ENCODE measurements around the gene ADD3.

ADD3 gene

GRCh38 chr10:110151971-110152370 lies 144.2 kb downstream of the ADD3 start:
- Histone ChIP-seq H3K4me1 (peaks cover 34% of the 10 kb centered on the region), H3K27ac (no peak overlapping the region), H3K9me3 (no peaks in the 10 kb centered on the region), H3K9ac (no peak overlapping the region), H3K27me3 (peaks cover 16% of the 10 kb centered on the region; the same call in 1 of the 2 replicates), H3K4me2 (no peak overlapping the region), H3K36me3 (no peaks in the 10 kb centered on the region), H4K20me1 (peaks cover 37% of the 10 kb centered on the region), H3K4me3 (no peak overlapping the region)
- no peak for TF ChIP-seq Cebpa-rat (IDR thresholded peaks at IDR 0.05)

GRCh38 chr10:110153396-110153795 lies 145.6 kb downstream of the ADD3 start:
- no peak for TF ChIP-seq Cebpa-rat (IDR thresholded peaks at IDR 0.05)
- H3K4me1 ChIP-seq: peaks cover 49% of the 10 kb centered on the region
- no peaks in the 10 kb centered on the region for H3K9me3 ChIP-seq
- no peak overlapping the region for H3K4me3 ChIP-seq
- H3K9ac ChIP-seq: no peak overlapping the region
- H4K20me1 ChIP-seq: peaks cover 51% of the 10 kb centered on the region
- H3K4me2 ChIP-seq: peak overlapping the region; percentile 65
- peaks cover 27% of the 10 kb centered on the region for H3K27me3 ChIP-seq
- H3K36me3 ChIP-seq: no peaks in the 10 kb centered on the region
- no peak overlapping the region for H3K27ac ChIP-seq

GRCh38 chr10:110156046-110156445 lies 148.3 kb downstream of the ADD3 start:
- H3K27ac ChIP-seq: no peak overlapping the region
- H3K4me1 ChIP-seq: peaks cover 50% of the 10 kb centered on the region
- H4K20me1 ChIP-seq: peaks cover 49% of the 10 kb centered on the region
- H3K9me3 ChIP-seq: no peaks in the 10 kb centered on the region
- H3K4me2 ChIP-seq: peak overlapping the region; percentile 88
- H3K9ac ChIP-seq: no peak overlapping the region
- no peak for TF ChIP-seq Cebpa-rat (IDR thresholded peaks at IDR 0.05)
- peaks cover 37% of the 10 kb centered on the region for H3K27me3 ChIP-seq
- no peak overlapping the region for H3K4me3 ChIP-seq
- H3K36me3 ChIP-seq: no peaks in the 10 kb centered on the region

- H3K4me1 ChIP-seq: peaks cover 47% of the 10 kb centered on the region
- peak overlapping the region; percentile 88; the same call in 1 of the 2 replicates for H3K4me2 ChIP-seq
- H3K27me3 ChIP-seq: peaks cover 30% of the 10 kb centered on the region
- H3K9me3 ChIP-seq: no peaks in the 10 kb centered on the region
- H3K36me3 ChIP-seq: no peaks in the 10 kb centered on the region
- H3K4me3 ChIP-seq: no peak overlapping the region
- H4K20me1 ChIP-seq: peaks cover 35% of the 10 kb centered on the region
- no peak for TF ChIP-seq Cebpa-rat (IDR thresholded peaks at IDR 0.05)
- H3K9ac ChIP-seq: no peak overlapping the region
- H3K27ac ChIP-seq: no peak overlapping the region
Measured at GRCh38 chr10:110158051-110159005, 150.5 kb downstream of the ADD3 start.

- Histone ChIP-seq H4K20me1 (peaks cover 36% of the 10 kb centered on the region), H3K27me3 (peaks cover 32% of the 10 kb centered on the region), H3K9ac (no peak overlapping the region), H3K36me3 (no peaks in the 10 kb centered on the region), H3K9me3 (no peaks in the 10 kb centered on the region), H3K4me1 (peaks cover 37% of the 10 kb centered on the region), H3K4me3 (no peak overlapping the region), H3K4me2 (no peak overlapping the region), H3K27ac (no peak overlapping the region)
- TF ChIP-seq Cebpa-rat (IDR thresholded peaks at IDR 0.05): no peak
Measured at GRCh38 chr10:110160081-110160480, 152.3 kb downstream of the ADD3 start.

- H3K9me3 ChIP-seq: no peaks in the 10 kb centered on the region
- peaks cover 32% of the 10 kb centered on the region for H3K27me3 ChIP-seq
- H3K4me3 ChIP-seq: no peak overlapping the region
- H3K9ac ChIP-seq: no peak overlapping the region
- peaks cover 37% of the 10 kb centered on the region for H3K4me1 ChIP-seq
- no peak for TF ChIP-seq Cebpa-rat (IDR thresholded peaks at IDR 0.05)
- peaks cover 36% of the 10 kb centered on the region for H4K20me1 ChIP-seq
- H3K4me2 ChIP-seq: no peak overlapping the region
- no peak overlapping the region for H3K27ac ChIP-seq
- H3K36me3 ChIP-seq: no peaks in the 10 kb centered on the region
Measured at GRCh38 chr10:110160522-110160921, 152.7 kb downstream of the ADD3 start.

GRCh38 chr10:110162741-110163145 lies 155.0 kb downstream of the ADD3 start:
- TF ChIP-seq Cebpa-rat (IDR thresholded peaks at IDR 0.05): no peak
- Histone ChIP-seq H3K9ac (no peak overlapping the region), H3K36me3 (no peaks in the 10 kb centered on the region), H3K27me3 (peaks cover 27% of the 10 kb centered on the region), H3K27ac (no peak overlapping the region), H3K4me1 (peaks cover 17% of the 10 kb centered on the region), H3K4me2 (peak overlapping the region; percentile 45), H4K20me1 (peaks cover 17% of the 10 kb centered on the region), H3K4me3 (no peak overlapping the region), H3K9me3 (no peaks in the 10 kb centered on the region)

GRCh38 chr10:110163192-110163773 lies 155.5 kb downstream of the ADD3 start:
- Histone ChIP-seq H3K4me1 (peaks cover 17% of the 10 kb centered on the region), H4K20me1 (peaks cover 11% of the 10 kb centered on the region), H3K4me3 (no peak overlapping the region), H3K27ac (no peak overlapping the region), H3K9ac (no peak overlapping the region), H3K36me3 (no peaks in the 10 kb centered on the region), H3K9me3 (no peaks in the 10 kb centered on the region), H3K4me2 (peak overlapping the region; percentile 45), H3K27me3 (peaks cover 27% of the 10 kb centered on the region)
- TF ChIP-seq Cebpa-rat (IDR thresholded peaks at IDR 0.05): no peak

- H4K20me1 ChIP-seq: peaks cover 9% of the 10 kb centered on the region; the same call in 1 of the 2 replicates
- no peak overlapping the region for H3K27ac ChIP-seq
- H3K27me3 ChIP-seq: peaks cover 27% of the 10 kb centered on the region
- no peak overlapping the region for H3K9ac ChIP-seq
- H3K4me1 ChIP-seq: peaks cover 20% of the 10 kb centered on the region
- H3K36me3 ChIP-seq: no peaks in the 10 kb centered on the region
- H3K4me2 ChIP-seq: no peak overlapping the region
- no peaks in the 10 kb centered on the region for H3K9me3 ChIP-seq
- no peak overlapping the region for H3K4me3 ChIP-seq
- TF ChIP-seq Cebpa-rat (IDR thresholded peaks at IDR 0.05): no peak
Measured at GRCh38 chr10:110163841-110164240, 156.1 kb downstream of the ADD3 start.

- Histone ChIP-seq H4K20me1 (peaks cover 9% of the 10 kb centered on the region; the same call in 1 of the 2 replicates), H3K9me3 (no peaks in the 10 kb centered on the region), H3K4me2 (no peak overlapping the region), H3K27ac (no peak overlapping the region), H3K4me3 (no peak overlapping the region), H3K9ac (no peak overlapping the region), H3K36me3 (no peaks in the 10 kb centered on the region), H3K27me3 (peaks cover 32% of the 10 kb centered on the region), H3K4me1 (peaks cover 25% of the 10 kb centered on the region)
- no peak for TF ChIP-seq Cebpa-rat (IDR thresholded peaks at IDR 0.05)
Measured at GRCh38 chr10:110165239-110165638, 157.5 kb downstream of the ADD3 start.

Data from BLaER1 (cell line).